GM04504 (cell line): ENCODE data around the gene NFASC.

Experiments
- DNase-seq: peaks from one replicate; pipeline ENCODE4 v3.0.0-alpha.2; 2012; ENCODE audit warnings: low read depth

Gene NFASC

DNA sequence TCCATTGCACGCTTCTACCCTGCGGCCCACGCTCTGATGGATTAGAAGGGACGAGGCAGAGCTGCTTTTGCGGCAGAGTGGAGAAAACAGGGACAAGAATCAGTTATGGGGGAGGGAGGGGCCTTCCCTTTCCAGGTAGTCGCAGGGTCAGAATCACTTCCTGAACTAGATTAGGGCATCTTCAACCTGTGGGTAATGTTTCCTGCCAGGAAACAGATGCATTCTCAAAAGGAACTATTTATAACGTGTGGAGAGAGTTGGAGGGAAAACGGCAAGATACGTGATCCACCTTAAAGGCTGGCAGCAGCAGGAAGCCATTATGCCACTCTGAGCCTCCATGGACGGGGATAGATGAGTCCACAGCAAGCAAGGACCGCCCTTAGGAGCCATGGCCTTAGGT, 112.5 kb downstream of the NFASC start:
- DNase-seq: no peak

DNA sequence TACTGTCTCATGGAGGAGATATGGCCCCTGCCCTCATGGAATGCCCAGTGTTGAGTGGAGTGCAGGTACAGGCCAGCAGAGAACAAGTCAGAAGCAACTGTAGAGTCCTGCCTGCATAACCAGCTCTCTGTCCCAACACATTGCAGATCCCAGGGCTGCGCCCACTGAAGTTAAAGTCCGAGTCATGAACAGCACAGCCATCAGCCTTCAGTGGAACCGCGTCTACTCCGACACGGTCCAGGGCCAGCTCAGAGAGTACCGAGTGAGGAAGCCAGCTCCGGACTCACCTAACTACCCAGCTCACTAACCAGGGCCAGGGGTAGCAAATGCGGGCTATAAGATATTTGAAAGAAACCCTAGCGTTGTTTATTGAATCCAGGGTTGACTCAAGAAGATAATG, 113.2 kb downstream of the NFASC start:
- no peak for DNase-seq

DNA sequence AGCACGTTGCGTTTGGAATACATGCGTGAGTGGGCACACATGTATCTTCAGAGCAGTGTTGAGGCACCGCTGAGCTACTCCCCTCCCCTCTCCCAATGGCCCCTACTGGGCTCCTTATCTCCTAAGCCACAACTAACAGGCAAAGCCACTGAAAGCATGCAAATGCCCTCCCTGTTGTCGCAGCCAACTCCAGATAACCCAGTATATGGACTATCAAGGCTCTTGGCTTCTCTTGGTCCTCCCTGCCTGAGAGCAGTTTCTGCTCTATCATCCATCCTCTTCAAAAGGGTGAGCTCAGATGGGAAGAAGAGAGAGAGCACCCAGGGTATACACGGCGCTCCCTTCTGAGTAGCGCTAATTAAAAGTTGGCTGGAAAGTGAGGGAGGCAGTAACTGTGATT, 113.8 kb downstream of the NFASC start:
- no peak for DNase-seq

DNA sequence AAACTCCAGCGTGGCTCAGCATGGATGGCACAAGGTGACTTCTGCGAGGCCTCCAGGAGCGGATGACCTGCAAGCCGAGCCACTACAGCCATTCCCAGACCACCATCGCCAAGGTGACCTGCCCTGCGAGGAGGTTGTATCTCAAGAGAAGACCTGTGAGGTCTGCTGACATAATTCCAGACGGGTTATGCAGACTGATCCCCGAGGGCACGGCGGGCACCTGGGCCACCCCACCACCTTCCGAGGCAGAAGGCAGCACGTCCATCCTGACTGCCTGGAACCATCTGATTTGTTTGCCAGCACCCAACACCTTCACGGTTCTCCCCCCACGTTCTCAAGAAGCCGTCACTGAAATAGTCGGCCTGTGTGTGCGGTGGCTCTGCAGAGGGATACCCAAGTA, 115.5 kb downstream of the NFASC start:
- DNase-seq: no peak

DNA sequence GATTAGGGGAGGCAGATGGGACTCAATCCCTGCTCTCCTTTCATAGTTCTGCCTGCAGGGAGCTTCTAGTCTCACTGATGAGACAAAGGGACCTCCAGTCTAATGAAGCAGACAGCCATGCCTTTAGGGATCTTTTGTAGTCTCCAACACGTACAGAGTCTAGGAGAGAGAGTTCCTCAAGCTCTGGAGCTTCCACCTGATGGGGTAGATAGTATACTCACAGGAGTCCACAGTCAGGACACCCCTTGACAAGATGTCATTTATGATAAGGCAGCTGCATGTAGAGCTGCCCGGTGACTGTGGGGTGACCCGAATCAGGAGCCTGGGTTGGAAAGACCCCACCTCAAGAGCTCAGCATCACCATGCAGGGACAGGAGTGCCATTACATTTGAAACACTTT, 117.0 kb downstream of the NFASC start:
- no peak for DNase-seq

DNA sequence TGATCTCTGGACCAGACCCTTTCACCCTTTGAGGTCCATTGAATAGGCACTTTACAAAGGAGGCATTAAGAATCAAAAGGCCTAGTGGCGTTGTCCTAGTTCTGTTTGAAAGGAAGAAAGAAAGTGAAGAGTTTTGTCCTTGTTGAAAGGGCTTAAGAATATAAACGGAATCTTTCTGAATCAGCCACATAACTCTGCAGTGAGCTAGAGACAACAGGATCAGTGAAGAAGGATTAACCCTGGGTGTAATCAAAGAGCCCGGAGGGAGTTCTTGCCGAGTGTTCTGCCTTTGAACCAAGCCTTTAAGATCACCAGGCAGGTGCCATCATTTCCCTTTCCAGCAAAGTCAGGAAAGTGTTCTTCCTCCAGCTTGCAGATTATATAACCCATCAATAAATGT, 117.5 kb downstream of the NFASC start:
- no peak for DNase-seq

DNA sequence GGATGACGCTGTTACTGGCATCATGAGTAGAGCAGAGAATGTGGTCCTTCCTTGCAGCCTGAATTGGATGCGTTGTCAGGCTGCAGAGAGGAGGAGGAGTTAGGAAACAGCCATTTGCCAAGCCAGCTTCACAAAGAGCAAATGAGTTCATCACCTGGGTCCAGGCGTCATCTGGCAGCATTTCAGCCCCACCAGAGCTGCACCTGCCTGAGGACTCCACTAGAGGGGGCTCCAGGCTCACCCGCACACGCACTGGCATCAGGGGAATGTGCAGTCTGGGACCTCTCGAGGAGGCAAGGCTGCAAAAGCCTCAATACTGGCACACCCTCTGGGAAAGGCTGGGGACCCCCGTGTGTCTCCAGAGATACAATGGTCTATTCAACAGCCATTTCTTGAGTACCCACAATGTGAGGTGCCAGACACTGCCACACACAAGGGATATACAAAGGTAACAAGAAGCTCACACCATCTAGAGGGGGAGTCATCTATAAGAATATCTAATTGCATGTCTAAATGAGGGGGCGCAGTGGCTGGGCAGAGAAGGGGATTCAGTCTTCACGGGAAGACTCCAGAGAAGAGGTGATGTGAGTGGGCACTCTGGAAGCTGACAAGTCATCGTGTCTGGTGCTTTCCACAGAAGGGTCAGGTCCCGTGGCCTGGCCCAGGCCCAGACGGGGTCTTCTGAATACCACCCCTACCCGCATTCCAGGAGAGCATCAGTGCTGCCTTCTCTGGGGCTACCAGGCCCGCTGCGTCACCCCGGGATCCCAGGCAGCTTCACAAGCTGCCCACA, 118.8 kb downstream of the NFASC start:
- DNase-seq: peak; percentile 60

DNA sequence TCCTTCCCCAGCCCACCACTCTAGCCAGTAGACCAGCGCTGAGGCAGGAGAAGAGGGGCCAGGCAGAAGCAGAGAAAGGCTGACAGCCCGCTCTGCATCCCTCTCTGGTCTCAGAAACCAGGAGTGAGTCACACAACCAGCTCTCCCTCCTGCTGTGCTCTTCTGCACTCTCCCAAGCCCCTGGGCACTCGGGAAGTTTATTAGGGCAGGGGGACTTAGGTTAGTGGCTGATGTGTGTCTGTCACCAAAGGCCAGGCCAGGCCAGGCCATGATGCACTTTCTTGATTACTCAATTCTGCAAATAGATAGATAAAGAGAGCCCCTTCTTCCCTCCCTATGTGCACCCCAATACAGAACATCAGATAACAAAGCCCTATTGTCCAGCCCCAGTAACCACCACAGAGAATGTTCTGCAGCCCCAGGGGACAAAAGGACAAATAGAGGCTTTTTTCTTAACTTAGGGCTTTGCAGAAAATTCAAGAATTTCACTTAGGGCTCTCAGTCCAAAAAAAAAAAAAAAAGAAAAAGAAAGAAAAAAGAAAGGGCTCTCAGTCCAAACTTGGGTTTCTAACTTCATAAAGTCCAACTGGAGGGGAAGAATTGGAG, 119.5 kb downstream of the NFASC start:
- no peak for DNase-seq

DNA sequence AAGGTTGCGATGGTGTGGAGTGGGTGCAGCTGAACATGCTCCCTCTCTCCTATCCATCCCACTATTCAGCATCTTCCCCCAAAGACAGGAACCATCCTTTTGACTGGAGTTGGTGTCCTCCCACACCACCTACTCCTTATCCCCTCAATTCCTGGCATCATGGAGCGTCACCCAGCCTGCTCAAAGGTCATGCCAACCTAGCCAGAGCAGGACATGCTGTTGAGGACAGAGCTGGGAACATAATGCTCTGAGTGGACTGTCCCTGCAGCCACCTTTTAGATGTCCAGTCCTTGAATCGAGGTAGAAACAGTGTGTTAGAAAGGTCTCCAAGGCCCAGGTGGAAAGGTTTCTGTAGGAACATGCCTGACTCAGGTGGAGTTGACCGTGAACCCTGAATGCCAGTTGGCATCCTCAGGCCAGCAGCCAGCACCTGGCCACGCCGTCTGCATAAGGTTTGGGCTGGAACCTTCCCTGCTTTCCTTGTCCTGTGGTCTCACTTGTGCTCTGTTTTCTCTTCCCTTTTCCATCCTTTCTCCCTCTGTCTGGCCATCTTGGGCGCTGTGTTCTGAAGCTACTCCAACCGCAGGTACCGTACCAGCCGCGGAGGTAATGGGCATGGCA, 120.2 kb downstream of the NFASC start:
- no peak for DNase-seq

DNA sequence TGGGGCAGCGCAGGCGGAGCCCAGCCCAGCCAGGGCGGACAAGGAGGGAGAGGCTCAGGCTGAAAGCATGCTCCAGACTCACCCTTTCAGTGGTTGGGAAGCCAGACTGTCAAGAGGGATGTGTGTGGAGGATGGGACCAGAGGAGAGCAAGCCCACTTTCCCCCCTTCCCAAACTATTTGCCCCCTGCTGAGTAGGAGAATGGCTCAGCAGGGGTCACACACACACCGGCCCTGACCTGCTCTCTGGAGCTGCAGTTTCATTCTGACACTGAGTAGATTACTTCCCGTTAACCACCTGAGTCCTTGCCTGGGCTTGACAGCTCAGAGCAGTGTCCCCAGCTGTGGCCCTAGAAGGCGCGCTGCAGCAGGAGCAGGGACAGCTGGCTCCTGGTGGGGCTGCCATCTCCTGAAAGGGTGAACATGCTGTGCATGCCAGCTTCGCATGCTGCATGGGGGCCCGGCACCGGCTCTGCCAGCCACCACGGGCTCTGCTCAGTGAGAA, 120.7 kb downstream of the NFASC start:
- DNase-seq: no peak

DNA sequence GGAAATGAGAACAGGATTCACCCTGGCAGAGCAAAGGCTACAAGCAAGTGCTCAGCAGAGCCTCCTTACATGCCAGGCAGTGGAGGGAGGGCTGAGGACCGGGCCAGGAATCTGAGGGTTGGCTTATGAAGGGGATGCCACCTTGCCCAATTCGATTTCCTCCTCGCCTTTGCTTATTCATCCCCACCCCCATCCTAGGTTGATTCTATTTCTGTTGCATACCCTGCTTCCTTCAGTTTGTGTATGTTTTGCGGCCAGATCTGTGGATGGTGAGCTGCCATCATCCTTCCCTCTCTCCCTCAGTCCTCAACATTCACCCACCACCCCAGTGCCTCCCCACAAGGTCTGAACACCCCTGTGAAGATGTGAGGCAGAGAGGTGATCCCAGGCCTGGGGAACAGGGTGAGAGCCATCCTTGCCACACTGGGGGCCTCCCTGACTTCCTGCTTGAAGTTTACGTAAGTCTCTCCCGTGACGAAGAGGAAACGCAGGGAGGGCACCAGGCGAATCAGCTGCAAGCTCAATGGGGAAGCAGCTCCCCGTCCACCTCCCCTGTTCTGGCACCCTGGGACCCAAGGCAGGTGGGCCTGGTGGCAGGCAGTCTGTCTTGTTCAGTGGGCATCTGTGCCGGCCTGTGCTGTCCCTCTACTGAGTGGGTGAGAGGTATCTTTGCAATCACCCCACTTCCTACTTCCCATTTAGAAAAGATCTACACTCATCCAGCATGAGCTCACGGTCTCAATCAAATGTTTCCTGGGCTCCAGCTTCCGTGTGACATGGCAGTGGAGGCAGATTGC, 121.7 kb downstream of the NFASC start:
- no peak for DNase-seq

DNA sequence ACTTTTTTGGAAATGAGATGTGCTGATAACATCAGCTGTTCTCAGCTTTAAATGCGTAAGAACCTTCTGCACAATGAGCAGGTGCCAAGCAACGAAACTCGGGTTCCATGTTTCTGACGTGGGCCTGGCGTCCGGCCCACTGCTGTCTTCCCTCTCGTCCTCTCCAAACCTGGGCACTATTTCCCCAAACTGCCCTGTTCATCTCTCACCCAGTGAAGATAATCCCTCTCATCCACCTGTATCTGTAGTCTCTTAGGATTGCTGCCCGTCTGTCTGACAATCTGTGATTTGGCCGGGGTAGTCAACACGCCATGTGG, 122.3 kb downstream of the NFASC start:
- no peak for DNase-seq

DNA sequence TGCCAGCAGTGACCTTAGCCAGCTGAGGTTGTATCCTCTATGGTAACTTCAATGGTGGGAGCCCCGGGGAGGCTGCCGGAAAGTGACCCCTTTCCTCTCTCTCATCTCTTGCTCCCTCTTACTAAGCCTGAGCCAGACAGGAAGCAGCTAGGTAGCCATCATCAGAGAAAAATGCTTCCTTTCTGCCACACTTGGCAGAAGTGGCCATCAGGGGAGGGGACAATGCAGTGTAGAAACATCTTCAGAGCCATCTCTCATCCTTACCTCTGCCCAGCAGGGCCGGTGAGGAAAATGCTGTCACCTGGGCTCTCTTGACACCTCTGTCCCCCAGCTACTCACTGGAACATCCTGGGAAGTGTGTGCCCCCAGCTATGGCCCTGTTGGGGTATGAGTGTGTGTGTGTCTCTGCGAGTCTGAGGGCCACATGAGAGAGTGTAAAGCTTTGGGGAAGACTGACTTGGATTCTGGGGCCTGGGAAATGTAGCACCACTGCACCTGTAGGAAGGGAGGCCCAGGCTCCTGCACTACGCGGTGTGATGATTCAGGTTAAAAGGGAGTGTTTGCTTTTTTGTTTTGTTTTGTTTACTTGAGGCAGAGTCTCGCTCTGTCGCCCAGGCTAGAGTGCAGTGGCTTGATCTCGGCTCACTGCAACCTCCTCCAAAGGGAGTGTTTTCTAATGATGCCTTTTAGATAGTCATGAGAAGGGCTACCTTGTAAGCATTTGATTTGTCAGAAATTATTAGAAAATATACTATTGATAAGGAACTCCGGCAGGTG, 123.6 kb downstream of the NFASC start:
- no peak for DNase-seq

DNA sequence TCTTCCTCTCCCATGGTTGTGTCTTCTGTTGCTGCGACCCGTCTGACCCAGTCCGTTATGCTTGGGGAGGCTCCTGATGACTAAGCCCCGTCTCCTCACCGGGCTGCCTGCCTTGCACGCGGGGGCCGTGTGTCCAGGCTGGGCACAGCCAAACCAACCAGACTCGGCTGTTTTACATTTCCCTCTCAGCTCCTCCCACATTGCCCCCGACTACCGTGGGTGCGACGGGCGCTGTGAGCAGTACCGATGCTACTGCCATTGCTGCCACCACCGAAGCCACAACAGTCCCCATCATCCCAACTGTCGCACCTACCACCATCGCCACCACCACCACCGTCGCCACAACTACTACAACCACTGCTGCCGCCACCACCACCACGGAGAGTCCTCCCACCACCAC, 126.3 kb downstream of the NFASC start:
- DNase-seq: no peak

DNA sequence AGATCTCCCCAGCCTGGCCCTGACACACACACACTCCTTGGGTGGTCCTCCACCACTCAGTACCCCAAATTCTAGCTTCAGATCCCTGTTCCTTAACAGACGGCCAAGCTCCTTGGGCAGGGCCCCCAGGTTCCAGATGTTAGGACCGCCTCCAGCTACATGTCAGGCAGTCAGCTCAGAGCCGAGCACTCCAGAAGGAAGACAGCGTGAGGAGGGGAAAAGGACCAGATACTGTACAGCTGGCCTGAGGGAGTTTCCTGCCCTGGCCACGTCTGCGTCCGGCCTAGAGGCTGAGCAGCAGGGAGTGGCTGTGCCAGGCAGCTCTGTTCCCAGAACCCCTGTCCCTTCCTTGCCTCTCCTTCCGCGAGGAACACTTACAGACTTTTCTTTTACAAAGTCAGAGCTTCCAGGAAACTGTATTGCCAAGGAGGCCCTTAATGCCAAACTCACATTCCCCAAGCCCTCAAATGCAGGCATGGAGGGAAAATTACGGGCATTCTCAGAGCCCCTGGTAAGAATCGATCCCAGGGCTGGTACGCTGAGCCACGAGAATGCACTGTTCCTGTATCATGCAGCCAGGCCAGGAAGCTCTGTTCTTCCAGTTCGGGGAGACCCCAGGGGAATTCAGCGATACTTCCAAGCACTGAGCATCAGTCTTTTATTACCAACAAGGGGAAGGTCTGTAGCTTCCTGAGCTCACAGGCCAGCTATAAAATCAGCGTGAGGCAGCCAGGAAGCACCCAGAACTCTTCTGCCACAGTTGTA, 127.1 kb downstream of the NFASC start:
- DNase-seq: no peak

DNA sequence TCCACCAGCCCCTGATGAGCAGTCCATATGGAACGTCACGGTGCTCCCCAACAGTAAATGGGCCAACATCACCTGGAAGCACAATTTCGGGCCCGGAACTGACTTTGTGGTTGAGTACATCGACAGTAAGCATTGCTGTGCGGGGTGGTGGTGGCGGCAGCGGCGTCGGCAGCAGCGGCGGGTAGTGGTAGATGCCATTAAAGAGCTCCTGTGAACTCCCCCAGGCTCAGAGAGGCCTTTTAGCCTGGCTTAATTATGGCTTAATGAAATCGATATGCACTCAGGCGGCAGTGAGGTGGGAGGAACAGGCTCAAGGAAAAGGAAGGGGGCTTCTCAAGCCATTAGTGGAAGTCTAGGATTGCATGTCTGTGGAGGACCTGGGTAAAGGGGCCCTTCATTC, 130.5 kb downstream of the NFASC start:
- DNase-seq: no peak

DNA sequence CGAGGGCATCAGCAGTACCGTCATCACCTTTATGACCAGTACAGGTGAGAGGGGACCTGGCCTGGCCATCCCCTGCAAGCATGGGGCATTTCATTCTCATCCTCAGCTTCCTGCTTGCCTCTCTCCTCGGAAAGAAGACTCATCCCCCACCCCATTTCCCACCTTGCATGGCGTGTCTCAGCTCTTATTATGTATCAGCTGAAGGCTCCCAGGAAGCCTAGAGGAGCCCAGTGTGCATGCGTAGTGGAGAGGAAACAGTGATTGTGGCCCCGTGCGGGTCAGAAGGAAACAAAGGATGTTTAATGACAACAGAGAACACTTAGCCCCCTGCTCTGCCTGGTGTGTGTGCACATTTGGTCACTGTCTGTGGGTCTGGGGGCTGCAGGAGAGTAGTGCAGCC, 132.0 kb downstream of the NFASC start:
- no peak for DNase-seq

DNA sequence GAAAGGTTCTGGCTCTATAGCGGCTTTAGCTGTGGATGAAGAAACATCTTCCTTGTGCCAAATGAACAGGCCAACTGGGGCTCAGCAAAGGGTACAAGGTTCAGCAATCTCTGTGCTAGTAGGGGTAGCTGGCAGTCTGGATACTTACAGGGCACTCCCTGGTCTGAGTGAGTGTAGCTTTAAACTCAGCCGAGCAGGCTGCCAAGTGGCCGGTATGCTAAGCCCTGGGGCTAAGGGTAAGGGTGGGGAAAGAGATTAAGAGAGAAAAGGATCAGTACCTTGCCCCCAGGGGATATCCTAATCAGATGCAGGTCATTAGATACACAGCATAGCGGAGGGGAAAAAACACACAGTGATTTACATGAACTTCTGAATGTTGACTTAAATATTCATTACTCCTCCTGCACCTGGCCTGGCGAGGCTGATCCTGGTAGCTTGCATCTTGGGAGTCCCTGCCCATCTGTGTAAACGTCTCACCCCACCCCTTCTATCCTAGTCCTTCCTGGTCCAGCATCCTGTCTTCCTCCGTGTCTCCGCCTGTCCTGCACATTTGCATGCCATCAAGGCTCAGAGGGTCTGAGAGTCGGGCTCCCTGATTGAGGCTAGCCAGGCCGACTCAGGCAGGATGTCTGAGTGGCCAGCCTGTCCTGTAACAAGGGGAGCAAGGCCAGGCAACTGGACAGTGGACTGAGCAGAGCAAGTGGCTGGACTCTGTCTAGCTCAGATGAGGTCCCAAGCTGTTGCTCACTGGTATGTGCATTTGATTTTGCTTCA, 132.9 kb downstream of the NFASC start:
- no peak for DNase-seq

DNA sequence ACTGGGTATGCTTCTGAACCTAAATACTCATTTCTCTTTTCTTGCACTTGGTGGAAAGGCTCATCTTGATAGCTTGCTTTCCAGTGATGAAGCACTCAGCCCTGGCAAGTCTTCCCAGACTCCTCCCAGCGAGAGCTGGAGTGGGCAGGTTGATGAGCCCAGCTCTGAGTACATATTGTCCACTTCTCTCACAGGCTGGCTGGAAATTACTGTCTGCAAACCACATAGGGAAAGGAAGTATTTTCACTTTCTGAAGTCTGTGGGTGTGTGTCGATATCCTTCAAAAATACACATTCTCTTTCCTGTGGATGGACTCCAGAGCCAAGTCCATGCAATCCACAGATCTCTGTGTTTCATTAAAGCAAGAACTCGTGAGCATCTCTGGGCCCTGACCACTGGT, 133.7 kb downstream of the NFASC start:
- no peak for DNase-seq

DNA sequence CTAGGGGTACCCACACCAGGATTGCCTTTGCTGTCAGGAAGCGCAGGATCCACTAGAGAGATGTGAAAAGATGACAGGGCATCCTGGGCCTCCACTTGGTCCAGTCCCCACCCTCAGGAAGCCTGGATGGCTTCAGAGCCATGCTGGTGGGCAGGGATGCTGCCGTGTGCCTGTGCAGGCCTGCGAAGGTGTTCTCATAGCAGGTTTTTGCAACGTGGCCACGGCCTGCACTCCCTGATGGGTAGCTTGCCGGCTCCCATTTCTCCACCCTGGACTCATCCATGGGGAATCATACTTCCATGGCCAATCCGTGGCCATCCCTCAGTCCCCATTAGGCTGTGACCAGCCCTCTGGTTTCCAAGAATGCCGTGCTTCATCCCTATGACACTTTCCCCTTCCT, 138.2 kb downstream of the NFASC start:
- DNase-seq: no peak
